ENCODE measurements around the gene GPRASP2. TPM values are rescaled to one million over a fixed set of nuclear protein-coding genes. Genes with fewer than 3 reads are reported as not detected.

The GPRASP2 gene
- total RNA-seq, 1 experiment from 2014 or later = 6.2 TPM

- Histone ChIP-seq H3K4me2 (no peak overlapping the region), H2AFZ (no peak overlapping the region), H3F3A (ENCODE audit: insufficient read depth, low read depth) (no peaks in the 10 kb centered on the region), H3K4me3 (no peak overlapping the region), H3K4me1 (replicated peaks; ENCODE audit: insufficient read depth) (0 out of 2 replicates have a peak, but pooled peaks cover 10% of the 10 kb centered on the region), H3K79me2 (ENCODE audit: low read depth) (peaks cover 22% of the 10 kb centered on the region), H3K36me3 (ENCODE audit: low read depth) (no peaks in the 10 kb centered on the region), H4K20me1 (ENCODE audit: insufficient read depth) (no peaks in the 10 kb centered on the region), H3K9me2 (ENCODE audit: insufficient read depth) (no peaks in the 10 kb centered on the region), H3K27me3 (ENCODE audit: insufficient read depth, low read depth) (no peaks in the 10 kb centered on the region), H3K9me3 (ENCODE audit: insufficient read depth, low read depth) (no peaks in the 10 kb centered on the region), H3K27ac (no peak overlapping the region)
- no peak for DNase-seq
- POLR2A ChIA-PET (ENCODE audit: unreplicated experiment) = no interaction called here
- intact Hi-C loops (cut with micrococcal nuclease; ENCODE audit: unreplicated experiment) = no loop called here
- CTCF ChIA-PET = no interaction called here
- no TSS peak for BruUV-seq (replicated peaks)
- TF ChIP-seq CTCF (conservative IDR thresholded peaks at IDR 0.05) (no peak), EZH2 (IDR thresholded peaks at IDR 0.05; ENCODE audit: low read depth) (no peak)
Observed at GRCh38 chrX:102767287-102767686, 55.0 kb downstream of the GPRASP2 start.

Other genes with a start within 250 kb of the GPRASP2 start
- gene TCP11X2, start 240.6 kb upstream of the GPRASP2 start, total RNA-seq (2021) = not detected in 2 replicates
- gene TMSB15A, start 195.7 kb upstream of the GPRASP2 start, total RNA-seq (2021) = not detected in 2 replicates
- 5.7 and 7.1 TPM in 2 replicates for gene ARMCX5, start 112.9 kb upstream of the GPRASP2 start, total RNA-seq (2021)
- gene GPRASP1, start 61.0 kb upstream of the GPRASP2 start, total RNA-seq (2021) = 1.1 and 1.3 TPM in 2 replicates
- 3.5 and 5.3 TPM in 2 replicates for gene GPRASP3, start 8.3 kb downstream of the GPRASP2 start, total RNA-seq (2021)
- 2.1 and 2.6 TPM in 2 replicates for gene RAB40AL, start 224.8 kb downstream of the GPRASP2 start, total RNA-seq (2021)